Neuron (in vitro differentiated cells): ENCODE results near the gene SKI.
"Not testable (repeated sequence)": the region's sequence is repeated elsewhere in the genome, so short reads cannot be mapped to it uniquely, and the experiment has no call there.

Experiments used
- H2AFZ ChIP-seq: one replicate; pipeline ENCODE4 v1.6.1; 2013; ENCODE audit warnings: low read depth, mild to moderate bottlenecking, inconsistent platforms, low read length, moderate library complexity
- H3K27me3 ChIP-seq: one replicate; pipeline ENCODE4 v1.6.1; 2013; ENCODE audit warnings: low read length; ENCODE audit not compliant: insufficient read depth
- H3K36me3 ChIP-seq: one replicate; pipeline ENCODE4 v1.6.1; 2013; ENCODE audit warnings: low read length; ENCODE audit not compliant: insufficient read depth
- H3K4me1 ChIP-seq: one replicate; pipeline ENCODE4 v1.6.1; 2013; ENCODE audit warnings: low read length; ENCODE audit not compliant: insufficient read depth
- H3K4me3 ChIP-seq: 2 replicates; pipeline ENCODE4 v1.5.1; 2013; ENCODE audit warnings: mild to moderate bottlenecking, low read length, moderate library complexity
- H3K9me3 ChIP-seq: one replicate; pipeline ENCODE4 v1.6.1; 2013; ENCODE audit warnings: low read length

Gene SKI

GRCh38 chr1:2294033-2294724 lies 66.1 kb downstream of the SKI start:
- H3K4me1 ChIP-seq = peaks cover 6% of the 10 kb centered on the region
- no peaks in the 10 kb centered on the region for H3K27me3 ChIP-seq
- peaks cover 4% of the 10 kb centered on the region for H3K9me3 ChIP-seq
- no peak overlapping the region for H2AFZ ChIP-seq
- peaks cover 14% of the 10 kb centered on the region for H3K36me3 ChIP-seq
- H3K4me3 ChIP-seq = no peak overlapping the region

GRCh38 chr1:2294725-2295078 lies 66.6 kb downstream of the SKI start:
- peaks cover 14% of the 10 kb centered on the region for H3K36me3 ChIP-seq
- no peak overlapping the region for H2AFZ ChIP-seq
- no peak overlapping the region for H3K4me3 ChIP-seq
- H3K27me3 ChIP-seq = no peaks in the 10 kb centered on the region
- peaks cover 4% of the 10 kb centered on the region for H3K9me3 ChIP-seq
- H3K4me1 ChIP-seq = peaks cover 4% of the 10 kb centered on the region

- Histone ChIP-seq H3K4me3 (no peak overlapping the region), H3K4me1 (no peaks in the 10 kb centered on the region), H2AFZ (no peak overlapping the region), H3K27me3 (no peaks in the 10 kb centered on the region), H3K9me3 (peaks cover 4% of the 10 kb centered on the region), H3K36me3 (peaks cover 14% of the 10 kb centered on the region)
Observed at GRCh38 chr1:2295526-2295925, 67.4 kb downstream of the SKI start.

DNA sequence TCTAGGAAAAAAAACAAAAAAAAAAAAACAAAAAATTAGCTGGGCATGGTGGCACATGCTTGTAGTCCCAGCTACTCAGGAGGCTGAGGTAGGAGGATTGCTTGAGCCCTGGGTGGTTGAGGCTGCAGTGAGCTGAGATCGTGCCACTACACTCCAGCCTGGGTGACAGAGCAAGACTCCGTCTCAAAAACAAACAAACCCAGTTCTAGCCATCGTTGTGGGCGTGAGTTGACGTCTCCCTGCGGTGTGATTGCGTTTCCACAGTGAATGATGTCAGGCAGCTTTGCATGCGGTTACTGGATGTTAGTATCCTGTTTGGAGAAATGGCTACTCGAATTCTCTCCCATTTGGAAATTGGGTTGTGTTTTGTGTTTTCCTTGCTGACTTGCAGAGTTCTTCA lies 68.1 kb downstream of the SKI start:
- H3K27me3 ChIP-seq, H3K9me3 ChIP-seq, H3K4me3 ChIP-seq, H2AFZ ChIP-seq, H3K4me1 ChIP-seq: not testable (repeated sequence)
- peaks cover 12% of the 10 kb centered on the region for H3K36me3 ChIP-seq

DNA sequence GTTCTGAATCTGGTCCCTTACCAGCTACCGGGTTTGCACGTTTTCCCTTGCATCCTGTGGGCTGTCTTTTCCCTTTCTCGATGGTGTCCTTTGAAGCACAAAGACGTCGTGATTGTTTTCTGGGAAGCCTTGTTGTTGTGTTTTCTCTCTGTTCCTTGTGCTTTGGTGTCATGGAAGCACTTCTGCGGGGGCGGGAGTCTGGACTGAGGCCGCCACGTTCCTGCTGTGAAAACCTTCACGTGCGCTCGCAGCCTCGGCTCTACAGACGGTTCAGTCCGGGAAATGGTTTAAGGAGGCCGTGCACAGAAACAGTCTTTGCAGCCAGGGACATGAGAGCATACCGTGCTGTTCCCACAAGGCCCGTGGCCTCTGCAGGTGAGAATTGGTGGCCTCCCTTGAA lies 68.5 kb downstream of the SKI start:
- H3K27me3 ChIP-seq = no peaks in the 10 kb centered on the region
- peaks cover 4% of the 10 kb centered on the region for H3K9me3 ChIP-seq
- no peak overlapping the region for H3K4me3 ChIP-seq
- no peaks in the 10 kb centered on the region for H3K4me1 ChIP-seq
- no peak overlapping the region for H2AFZ ChIP-seq
- peaks cover 12% of the 10 kb centered on the region for H3K36me3 ChIP-seq

- no peak overlapping the region for H3K4me3 ChIP-seq
- H3K4me1 ChIP-seq = no peaks in the 10 kb centered on the region
- H3K36me3 ChIP-seq = peaks cover 10% of the 10 kb centered on the region
- H3K9me3 ChIP-seq = peaks cover 3% of the 10 kb centered on the region
- H2AFZ ChIP-seq = no peak overlapping the region
- H3K27me3 ChIP-seq = no peaks in the 10 kb centered on the region
Observed at GRCh38 chr1:2297246-2298011, 69.3 kb downstream of the SKI start.

DNA sequence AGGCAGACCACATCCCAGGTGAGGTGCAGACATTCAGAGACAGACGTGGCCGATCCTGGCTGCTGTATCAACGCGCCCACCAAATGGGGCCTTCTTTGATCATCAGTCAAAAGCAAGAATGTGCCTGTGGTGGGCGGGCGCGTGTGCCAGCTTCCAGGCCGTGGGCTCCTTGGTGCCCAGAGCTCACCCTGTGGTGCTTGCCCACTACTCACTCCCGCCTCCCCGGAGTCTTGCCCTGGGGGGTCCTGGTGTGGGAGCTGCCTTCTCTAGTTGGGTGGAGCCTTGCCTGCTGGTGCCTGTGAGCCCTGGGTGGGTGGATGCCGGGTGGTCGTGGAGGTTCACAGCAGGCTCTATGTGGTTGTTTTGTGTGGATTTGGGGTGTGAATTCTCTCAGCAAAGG lies 70.6 kb downstream of the SKI start:
- Histone ChIP-seq H3K27me3 (no peaks in the 10 kb centered on the region), H3K4me3 (no peak overlapping the region), H3K9me3 (peaks cover 2% of the 10 kb centered on the region), H3K36me3 (peaks cover 13% of the 10 kb centered on the region), H3K4me1 (no peaks in the 10 kb centered on the region), H2AFZ (no peak overlapping the region)

- Histone ChIP-seq H3K4me3 (no peak overlapping the region), H3K4me1 (no peaks in the 10 kb centered on the region), H2AFZ (no peak overlapping the region), H3K27me3 (no peaks in the 10 kb centered on the region), H3K36me3 (peaks cover 16% of the 10 kb centered on the region), H3K9me3 (peaks cover 2% of the 10 kb centered on the region)
Observed at GRCh38 chr1:2299131-2299627, 71.1 kb downstream of the SKI start.

DNA sequence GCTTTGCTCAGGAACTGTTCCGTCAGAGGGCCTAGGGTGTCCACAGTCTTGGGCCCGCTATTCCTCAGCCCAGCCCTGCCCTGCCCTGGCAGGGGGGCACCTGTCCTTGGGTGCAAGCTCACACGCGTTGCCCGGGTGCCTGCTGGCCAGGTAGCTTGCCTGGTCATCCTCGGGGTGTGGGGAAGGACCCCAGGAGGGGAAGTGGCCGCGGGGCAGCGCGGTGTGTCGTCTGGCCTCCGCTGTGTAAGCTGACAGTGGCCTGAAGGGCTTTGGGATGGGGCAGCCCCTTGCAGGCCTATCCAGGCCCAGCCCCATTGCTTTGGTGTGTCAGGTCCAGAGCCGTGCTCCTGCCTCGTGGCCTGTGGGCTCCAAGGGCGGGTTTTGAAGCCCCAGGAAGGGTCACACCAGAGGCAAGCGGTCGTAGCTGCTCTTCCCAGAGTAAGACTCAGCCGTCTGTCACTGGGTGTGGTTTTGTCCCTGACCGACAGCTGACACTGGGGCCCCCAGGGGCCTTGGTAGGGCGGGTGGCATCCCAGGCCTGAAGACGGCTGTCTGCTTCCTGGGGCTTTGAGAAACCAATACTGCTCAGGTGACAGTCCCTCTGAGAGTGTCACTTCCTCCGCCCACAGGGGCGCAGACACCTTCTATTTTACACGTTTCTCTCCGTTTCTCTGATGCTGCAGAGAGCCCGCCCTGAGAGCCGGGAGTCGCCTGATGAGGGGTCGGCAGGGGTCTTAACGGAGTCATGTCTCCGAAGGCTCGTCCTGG lies 72.1 kb downstream of the SKI start:
- Histone ChIP-seq H3K4me1 (no peaks in the 10 kb centered on the region), H3K27me3 (no peaks in the 10 kb centered on the region), H3K36me3 (peaks cover 26% of the 10 kb centered on the region)

GRCh38 chr1:2300851-2301606 lies 72.9 kb downstream of the SKI start:
- Histone ChIP-seq H3K27me3 (no peaks in the 10 kb centered on the region), H3K4me1 (no peaks in the 10 kb centered on the region), H3K9me3 (peaks cover 2% of the 10 kb centered on the region), H3K4me3 (no peak overlapping the region), H2AFZ (no peak overlapping the region), H3K36me3 (peaks cover 28% of the 10 kb centered on the region)

More for the DNA sequence above, 72.1 kb downstream of the SKI start:
- Histone ChIP-seq H3K4me3 (no peak overlapping the region), H3K9me3 (peaks cover 2% of the 10 kb centered on the region), H2AFZ (no peak overlapping the region)

- H3K9me3 ChIP-seq = no peaks in the 10 kb centered on the region
- no peak overlapping the region for H2AFZ ChIP-seq
- peaks cover 35% of the 10 kb centered on the region for H3K36me3 ChIP-seq
- no peaks in the 10 kb centered on the region for H3K4me1 ChIP-seq
- no peak overlapping the region for H3K4me3 ChIP-seq
- no peaks in the 10 kb centered on the region for H3K27me3 ChIP-seq
Observed at GRCh38 chr1:2301607-2302291, 73.6 kb downstream of the SKI start.

GRCh38 chr1:2302292-2302925 lies 74.3 kb downstream of the SKI start:
- Histone ChIP-seq H3K4me1 (no peaks in the 10 kb centered on the region), H3K36me3 (peaks cover 38% of the 10 kb centered on the region), H3K27me3 (no peaks in the 10 kb centered on the region), H3K4me3 (no peak overlapping the region), H2AFZ (no peak overlapping the region), H3K9me3 (no peaks in the 10 kb centered on the region)
